Metanephros (tissue), 2 donors: Measurements from ENCODE around the gene OXCT2. TPM values are rescaled to one million over a fixed set of nuclear protein-coding genes. Genes with fewer than 3 reads are reported as not detected.

Experiments used
- small RNA-seq: library from RNA; depleted of rRNA; stranded (forward); fragments of <200 nt; gene quantifications from one replicate; pipeline ENCODE3, GENCODE V24; 2014; ENCODE audit warnings: low replicate concordance
- total RNA-seq: library from RNA; depleted of rRNA; stranded (reverse); fragments of >200 nt; gene quantifications from one replicate; pipeline ENCODE4 v1.2.3, GENCODE V29; 2014

Gene OXCT2
- total RNA-seq = 1.3 TPM

GRCh38 chr1:39771022-39771532 lies at the start of gene OXCT2:
Gene OXCT2 (minus strand): TSS chr1:39771348. CDS start chr1:39771255, 93 bp downstream.

DNA sequence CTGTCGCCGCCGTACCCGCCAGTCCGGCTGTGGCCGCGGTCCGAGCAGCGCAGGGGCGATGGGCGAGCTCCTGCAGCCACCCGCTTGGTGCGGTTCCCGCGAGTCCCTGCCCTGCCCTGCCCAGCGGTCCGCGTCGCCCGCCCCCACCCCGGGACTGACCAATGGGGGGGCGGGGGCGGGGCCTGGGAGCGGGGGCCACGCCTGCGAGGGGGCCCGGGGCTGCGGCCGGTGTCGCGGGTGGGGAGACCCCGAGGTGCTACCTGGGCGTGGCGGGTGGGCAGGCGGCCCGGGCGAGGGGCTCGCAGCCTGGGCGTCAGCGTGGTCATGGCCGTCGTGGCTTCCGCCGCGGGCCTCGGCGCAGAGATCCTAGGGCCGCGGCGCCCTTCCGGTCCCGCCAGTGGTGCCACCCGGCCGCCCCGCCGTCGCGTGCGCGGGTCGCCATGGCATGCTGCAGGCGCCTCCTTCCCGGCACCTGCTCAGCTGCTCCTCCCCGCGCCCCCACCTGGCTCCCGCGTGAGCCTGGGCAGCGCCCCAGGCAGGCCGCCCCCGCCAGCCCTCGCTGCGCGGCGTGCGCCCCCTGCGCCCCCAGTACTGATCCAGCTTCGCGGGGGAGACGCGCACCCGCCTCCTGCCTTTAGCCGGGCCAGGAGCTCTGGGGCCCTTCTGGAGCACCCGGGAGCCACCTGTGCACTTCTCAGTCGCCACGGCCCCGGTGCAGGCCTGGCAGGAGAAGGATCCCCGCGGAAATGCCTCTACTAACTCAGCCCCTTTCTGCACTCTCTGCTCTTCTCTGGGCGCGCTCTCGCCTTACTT lies 17.8 kb upstream of the OXCT2 start, which contains the start of gene BMP8B:
Gene BMP8B (minus strand): TSS at position 108 of the 813 bp plus-strand sequence. CDS start 380 bp downstream, outside the sequence.

DNA sequence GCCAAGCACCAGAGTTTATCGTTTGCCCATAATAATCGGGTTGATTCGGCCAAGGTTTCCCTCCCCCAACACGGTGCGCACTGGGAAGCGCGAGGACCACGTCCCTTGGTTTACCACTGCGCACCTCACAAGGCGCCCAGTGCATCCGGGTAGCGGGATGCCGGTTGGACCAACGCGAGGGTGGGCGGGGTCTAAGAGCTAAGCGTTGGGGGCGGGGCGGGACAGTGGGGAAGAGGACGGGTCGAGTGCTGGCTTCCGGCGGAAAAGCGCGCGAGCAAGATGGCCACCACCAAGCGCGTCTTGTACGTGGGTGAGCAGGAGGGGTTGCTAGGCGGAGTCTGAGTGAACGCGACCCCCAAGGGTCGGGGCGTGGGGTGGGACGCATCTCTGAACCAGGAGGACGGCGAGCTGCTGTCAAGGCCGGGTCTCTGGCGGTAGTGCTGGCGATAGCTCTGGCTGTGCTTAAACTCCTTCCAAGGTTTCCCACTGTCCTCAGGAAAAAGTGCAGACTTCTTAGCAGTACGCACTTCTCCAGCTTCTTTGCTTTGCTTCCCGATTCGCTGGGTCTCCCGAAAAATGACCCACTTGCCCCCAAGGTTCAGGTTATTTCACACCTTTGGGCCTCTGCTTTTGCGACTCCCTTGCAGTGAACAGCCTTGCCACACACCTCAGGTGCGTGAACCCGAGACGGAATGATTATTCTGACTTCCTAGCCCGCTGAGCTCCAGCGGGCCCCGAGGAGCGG lies 32.4 kb downstream of the OXCT2 start, which contains the start of gene PPIE:
Gene PPIE (plus strand): TSS at position 261 of the 745 bp plus-strand sequence. CDS start 19 bp downstream, at position 280.

Small RNA genes within 50 kb of the gene (small RNA-seq; reads per million reads assigned to genes)
- gene AL033527.1 (not detected), gene RNU7-121P (not detected)

Other genes starting within 250 kb of the OXCT2 start
- gene PABPC4, start 194.6 kb downstream of the OXCT2 start, total RNA-seq = 192 TPM
- gene HEYL, start 131.7 kb downstream of the OXCT2 start, total RNA-seq = 12.1 TPM
- gene NT5C1A, start 99.2 kb downstream of the OXCT2 start, total RNA-seq = 4.1 TPM
- gene HPCAL4, start 79.9 kb downstream of the OXCT2 start, total RNA-seq = 1.2 TPM
- gene PPIE, start 32.5 kb downstream of the OXCT2 start, total RNA-seq = 32.5 TPM
- gene BMP8B, start 17.5 kb upstream of the OXCT2 start, total RNA-seq = 2.0 TPM
- gene TRIT1, start 112.2 kb upstream of the OXCT2 start, total RNA-seq = 35.0 TPM
- gene MYCL, start 130.6 kb upstream of the OXCT2 start, total RNA-seq = 10.7 TPM
- 4.4 TPM for gene MFSD2A, start 183.8 kb upstream of the OXCT2 start, total RNA-seq